GM08714 (cell line): ENCODE measurements around the gene BSN.

Source experiments
- H3K4me3 ChIP-seq: fragments of 200-500 bp; sonication (Bioruptor generic); 2 replicates; pipeline ENCODE4 v1.5.1; 2014; ENCODE audit warnings: mild to moderate bottlenecking, low read length, inconsistent platforms
- ZNF274 ChIP-seq: IDR thresholded peaks from 2 replicates; pipeline ENCODE4 v1.6.1; 2012; ENCODE audit warnings: mild to moderate bottlenecking, low read depth, low read length

BSN gene

DNA sequence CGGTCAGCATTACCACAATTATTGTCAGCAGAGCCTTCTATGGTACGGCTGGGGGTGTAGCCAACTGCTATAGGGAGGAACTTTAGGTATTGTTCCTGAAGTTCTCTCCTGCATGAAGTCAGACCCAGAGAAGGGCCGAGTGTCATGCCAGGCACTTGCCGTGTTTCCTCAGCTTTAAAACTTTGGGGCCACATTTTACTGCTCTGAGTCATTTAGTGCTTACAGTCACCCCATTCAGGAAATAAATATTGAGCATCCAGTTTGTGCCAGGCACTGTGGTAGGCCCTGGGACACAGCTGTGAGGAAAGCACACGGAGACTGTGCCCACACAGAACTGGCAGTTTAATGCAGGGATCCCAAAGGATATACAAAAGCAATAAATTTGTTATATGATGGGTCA is 65.4 kb downstream of the BSN start:
- no peak overlapping the region for H3K4me3 ChIP-seq
- no peak for TF ChIP-seq ZNF274

DNA sequence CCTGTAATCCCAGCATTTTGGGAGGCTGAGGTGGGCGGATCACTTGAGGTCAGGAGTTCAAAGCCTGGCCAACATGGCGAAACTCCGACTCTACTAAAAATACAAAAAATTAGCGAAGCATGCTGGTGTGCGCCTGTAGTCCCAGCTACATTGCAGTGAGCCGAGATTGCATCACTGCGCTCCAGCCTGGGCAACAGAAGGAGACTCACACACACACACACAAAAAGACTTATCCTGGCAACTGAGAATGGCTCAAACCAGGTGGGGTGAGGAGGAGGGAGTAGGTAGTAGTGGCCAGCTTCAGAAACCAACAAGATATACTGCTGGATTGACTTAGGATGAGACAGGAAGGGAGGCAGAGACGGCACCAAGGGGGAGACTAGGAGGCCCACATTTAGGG is 66.5 kb downstream of the BSN start:
- no peak for TF ChIP-seq ZNF274
- no peak overlapping the region for H3K4me3 ChIP-seq

DNA sequence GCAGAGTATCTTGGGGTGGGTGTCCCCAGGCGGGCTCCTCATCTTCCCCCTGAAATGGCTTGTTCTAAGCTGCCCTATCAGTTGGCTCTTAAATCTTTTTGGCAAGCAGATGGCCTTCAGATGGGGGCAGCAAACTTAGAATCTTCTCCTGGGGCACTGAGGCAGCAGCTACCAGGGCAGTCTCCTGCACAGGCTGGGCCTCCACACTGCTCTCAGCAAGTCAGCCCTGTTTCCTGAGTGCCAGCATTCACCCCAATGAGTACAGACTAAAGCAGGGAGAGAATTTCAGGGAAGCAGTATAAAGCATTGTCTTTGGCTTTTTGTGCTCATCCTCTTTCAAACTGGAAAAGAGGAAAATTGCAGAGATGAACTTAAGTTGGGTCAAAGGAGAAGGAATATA is 68.8 kb downstream of the BSN start:
- TF ChIP-seq ZNF274: no peak
- H3K4me3 ChIP-seq: no peak overlapping the region

DNA sequence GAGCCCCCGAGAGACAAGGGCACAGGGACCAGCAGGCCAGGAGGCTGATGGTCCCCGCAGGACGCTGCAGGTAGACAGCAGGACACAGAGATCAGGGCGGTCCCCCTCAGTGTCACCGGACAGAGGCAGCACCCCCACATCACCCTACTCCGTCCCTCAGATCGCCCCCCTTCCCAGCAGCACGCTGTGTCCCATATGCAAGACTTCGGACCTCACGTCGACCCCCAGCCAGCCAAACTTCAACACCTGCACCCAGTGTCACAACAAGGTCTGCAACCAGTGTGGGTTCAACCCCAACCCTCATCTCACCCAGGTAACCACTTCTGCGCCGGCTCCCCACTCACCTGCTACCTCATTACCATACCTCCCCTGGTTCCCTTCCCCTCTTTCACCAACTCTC is 70.8 kb downstream of the BSN start:
- no peak overlapping the region for H3K4me3 ChIP-seq
- no peak for TF ChIP-seq ZNF274

DNA sequence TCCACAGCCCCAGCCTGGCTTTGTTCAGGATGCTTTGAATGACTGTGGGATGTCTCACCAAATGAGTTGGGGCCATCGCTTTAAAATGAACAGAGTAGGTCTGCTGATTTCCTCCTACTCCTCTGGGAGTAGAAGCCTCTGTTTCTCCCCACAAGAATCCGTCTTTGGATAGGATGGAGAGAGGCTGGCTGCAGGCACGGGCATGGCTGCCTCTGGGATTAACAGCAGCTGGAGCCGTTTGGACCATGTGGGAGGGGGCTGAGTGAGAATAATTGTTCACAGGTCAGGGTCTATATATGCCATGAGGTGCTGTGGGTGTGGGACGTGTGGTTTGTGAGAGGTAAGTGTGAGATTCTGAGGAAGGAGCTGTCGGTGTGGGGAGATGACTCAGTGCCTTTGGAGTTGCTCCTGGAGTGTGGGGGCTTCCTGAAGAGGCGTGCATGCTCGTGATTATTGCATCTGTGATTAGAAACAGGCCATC is 71.9 kb downstream of the BSN start:
- no peak overlapping the region for H3K4me3 ChIP-seq
- no peak for TF ChIP-seq ZNF274

DNA sequence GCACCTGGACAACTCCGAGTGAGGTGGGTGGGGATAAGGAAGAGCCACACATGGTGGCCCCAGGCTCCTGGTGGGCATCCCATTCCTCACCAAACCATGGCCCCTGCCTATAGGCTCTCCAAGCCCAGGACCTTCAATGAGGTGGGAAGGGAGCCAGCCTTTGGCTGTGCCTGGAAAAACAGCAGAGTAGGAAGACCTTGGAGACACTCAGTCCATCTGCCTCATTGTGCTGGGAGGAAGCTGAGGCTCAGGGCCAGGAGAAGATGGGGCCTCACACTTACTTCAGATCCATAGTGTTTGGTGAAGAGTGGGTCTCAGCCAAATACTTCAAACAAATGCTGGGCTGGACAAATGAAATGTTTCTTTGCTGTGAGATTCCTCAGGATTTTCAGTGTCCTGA is 72.5 kb downstream of the BSN start:
- TF ChIP-seq ZNF274: no peak

DNA sequence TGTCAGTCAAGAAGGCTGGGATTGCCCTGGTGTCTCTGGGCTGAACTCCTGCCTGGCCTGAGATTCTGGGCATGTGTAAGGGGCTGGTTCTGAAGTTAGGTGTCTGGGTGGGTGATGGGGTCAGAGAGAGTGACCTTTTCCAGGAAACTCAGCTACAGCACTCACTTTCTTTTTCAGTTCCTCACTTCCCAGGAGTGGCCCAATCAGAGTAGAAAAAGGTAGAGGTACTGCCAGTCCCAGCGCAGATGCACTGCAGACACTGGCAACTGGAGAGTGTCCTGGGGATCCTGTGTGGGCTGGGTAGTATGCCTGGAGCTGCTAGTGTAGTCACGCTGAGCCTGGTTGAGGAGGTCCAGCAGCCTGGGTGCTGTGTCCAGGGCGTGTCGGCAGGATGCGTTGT is 73.4 kb downstream of the BSN start:
- H3K4me3 ChIP-seq: no peak overlapping the region
- no peak for TF ChIP-seq ZNF274

More for the DNA sequence above, 72.5 kb downstream of the BSN start:
- no peak overlapping the region for H3K4me3 ChIP-seq

DNA sequence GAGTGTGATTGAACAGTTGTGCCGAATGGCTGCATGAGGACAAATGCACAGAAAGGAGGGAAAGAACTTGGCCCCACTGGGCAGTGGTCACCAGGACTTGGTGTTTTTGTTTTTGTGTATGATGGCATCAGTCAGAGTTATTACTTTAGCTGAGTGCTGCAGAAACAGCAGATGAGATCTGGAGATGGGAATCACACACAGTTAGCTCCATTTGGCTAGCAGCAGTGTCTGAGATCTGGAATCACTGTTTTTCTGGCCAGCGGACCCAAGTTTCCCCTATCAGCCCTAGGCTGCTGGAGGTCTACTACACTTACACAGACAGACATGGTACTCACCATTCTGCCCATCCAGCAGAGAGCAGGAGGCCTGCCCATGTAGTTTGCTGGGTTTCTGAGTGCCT is 74.0 kb downstream of the BSN start:
- TF ChIP-seq ZNF274: no peak
- H3K4me3 ChIP-seq: no peak overlapping the region

DNA sequence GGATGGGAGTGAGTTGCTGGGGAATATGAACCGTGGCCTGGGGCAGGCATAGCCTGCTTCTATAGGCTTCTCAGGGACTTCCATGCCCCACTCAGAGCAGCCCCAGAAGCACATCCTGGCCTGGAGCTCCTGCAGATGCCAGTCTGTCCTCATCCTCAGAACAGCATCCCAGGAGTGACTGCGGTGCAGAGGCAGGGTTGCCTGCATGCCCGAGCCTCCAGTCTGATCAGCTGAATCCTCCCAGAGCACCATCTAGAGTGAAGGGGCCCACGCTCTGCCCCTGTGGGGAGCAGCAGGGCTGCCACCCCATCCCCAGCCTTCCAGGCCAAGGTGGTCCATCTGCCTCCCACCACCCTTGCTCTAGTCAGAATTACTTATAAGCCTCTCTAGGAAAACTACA is 75.2 kb downstream of the BSN start:
- no peak for TF ChIP-seq ZNF274
- no peak overlapping the region for H3K4me3 ChIP-seq

DNA sequence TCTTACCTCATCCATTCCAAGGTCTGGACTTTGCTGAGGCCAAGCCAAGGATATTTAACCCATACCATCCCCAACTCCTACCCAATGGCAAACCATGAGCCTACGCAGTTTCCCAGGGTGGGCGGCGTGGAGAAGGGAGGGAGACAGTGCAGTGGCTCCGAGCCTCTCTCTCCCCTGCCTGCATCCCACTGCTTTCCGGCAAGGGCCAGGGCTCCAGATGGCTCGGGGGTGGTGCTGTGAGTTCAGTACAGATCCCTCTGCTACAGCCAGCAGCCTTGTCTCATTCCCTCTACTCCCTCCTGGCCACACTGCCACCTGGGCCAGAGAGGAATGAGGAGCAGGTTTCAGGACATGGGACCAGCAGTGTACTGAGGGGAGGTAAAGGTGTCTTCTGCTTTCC is 75.6 kb downstream of the BSN start:
- TF ChIP-seq ZNF274: no peak
- no peak overlapping the region for H3K4me3 ChIP-seq

DNA sequence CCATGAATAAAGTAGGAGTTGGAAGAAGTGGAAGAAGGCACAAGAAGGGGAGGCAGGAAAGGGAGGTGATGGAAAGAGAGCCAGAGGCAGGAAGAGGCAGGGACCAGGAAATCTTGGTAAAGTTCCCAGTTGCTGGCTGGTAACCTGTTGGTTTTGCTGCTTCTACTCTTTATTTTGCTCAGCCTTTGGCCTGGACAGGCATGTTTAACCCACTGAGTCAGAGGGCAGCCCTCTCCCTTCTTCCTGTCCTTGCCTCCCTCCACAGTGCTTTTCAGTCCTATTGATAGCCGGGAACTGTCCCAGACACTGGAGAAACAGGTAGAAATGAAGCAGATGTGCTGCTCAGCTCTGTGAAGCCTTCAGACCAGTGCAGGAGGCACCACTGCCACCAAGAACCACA is 76.5 kb downstream of the BSN start:
- TF ChIP-seq ZNF274: no peak
- no peak overlapping the region for H3K4me3 ChIP-seq

DNA sequence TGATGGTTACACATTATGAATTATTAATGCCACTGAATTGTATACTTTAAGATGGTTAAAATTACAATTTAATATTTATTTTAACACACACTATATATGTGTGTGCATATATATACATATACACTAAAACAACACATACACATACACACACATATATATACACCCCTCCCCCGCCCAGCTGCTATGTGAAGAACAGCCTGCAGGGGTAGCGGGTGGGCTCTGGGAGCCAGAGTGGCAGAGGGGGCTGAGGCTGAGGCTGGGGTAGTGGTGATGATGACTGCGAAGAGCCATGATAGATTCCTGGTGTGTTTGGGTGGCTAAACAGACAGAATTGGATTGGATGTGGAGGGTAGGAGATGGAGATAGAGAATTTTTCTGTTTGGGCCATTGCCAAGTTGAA is 80.5 kb downstream of the BSN start:
- no peak for TF ChIP-seq ZNF274
- no peak overlapping the region for H3K4me3 ChIP-seq

DNA sequence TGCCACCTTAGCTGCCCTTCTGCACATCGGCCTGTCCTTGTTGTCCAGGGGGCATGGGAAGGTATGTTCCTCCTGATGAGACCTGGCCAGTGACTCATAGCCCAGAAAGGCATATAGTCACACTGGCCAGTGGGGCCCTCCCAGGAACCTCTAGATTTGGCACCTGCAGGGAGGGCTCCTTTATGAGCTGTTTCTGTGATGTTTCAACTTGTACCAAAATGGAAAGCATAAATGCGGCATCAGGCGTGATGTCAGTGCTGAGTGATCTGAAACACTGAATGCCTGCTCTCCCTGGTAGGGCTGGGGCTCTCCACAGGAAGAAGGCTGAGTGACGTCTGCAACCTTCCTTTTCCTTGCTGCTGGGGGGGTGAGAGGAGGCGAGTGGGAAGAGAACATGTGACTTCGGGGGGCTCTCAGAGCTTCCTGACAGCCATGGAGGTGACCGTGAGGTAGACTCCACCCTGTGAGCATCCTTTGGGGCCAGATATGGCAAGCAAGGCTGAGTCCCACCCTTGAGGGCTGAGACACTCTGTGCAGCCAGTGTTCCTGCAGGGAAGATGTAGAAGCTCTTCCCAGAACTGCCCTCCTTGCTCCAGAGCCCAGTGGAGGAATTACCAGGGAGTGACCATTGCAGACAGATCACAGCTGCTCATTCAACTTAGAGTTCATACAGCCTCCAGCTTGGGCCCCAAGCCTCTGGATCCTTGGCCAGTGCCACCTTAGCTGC is 82.8 kb downstream of the BSN start:
- TF ChIP-seq ZNF274: no peak
- H3K4me3 ChIP-seq: no peak overlapping the region

DNA sequence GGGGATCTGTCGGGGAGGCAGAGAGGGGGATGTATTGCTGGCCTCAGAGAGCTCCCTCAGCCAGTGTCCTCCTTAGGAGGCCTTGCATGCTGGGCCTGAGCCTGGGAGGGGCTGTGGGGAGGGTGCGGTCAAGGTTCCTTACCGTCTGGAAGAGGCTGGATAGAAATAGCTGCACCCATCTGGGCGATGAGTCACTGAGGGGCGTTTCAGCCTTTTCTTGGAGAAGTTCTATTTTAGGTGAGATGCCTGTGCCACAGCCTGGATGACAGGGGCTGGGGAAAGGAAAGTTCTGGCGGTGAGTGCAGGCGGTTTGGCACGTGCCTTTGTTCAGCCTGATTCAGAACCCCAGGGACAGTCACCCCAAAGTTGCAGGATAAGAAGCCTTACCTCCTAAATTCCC is 84.2 kb downstream of the BSN start:
- no peak overlapping the region for H3K4me3 ChIP-seq
- no peak for TF ChIP-seq ZNF274

DNA sequence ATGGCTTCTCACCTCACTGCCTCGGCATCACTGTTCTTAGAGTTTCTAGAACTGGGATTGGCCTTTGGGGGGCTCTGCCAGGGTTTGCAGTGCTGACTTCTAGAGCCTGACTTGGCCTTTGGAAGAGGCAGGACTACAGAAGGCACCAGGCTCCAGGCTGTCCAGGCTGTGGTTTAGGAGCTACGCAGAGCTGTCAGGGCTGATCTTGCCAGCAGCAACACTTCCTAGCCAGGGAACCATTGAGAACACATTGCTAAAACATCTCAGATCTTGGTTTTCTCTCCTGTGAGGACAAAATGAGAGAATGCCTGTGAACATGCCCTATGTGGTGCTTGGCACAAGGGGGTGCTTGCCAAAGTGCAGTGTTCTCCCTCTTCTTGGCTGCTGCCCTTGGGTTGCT is 85.3 kb downstream of the BSN start:
- no peak overlapping the region for H3K4me3 ChIP-seq
- TF ChIP-seq ZNF274: no peak

DNA sequence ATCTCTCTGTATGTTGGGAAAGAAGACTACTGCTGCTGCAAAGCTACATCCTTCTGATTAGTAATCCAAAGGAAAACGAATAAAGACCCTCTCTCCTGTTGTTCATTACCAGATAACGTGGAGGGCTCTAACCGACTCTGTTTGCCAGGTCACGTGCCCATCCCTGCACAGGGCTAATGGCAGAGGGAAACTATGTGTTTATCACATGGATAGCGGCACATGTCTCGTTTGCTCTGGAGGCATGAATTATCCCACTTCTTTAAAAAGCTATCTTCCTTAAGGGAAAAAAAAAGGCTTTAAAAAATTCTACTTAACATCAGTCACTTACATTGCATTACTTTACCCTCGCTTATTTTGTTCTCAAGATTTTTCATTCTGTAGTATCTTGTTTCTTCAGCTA is 87.0 kb downstream of the BSN start:
- H3K4me3 ChIP-seq: no peak overlapping the region

More for the DNA sequence above, 87.0 kb downstream of the BSN start:
- no peak for TF ChIP-seq ZNF274
